HCT116 (cell line): ENCODE results near the gene TBK1. TPM values are rescaled to one million over a fixed set of nuclear protein-coding genes. Genes with fewer than 3 reads are reported as not detected.

Experiments used
- ATAC-seq: fragments of 200-7000 bp; cut with Tn5 transposase; 2 replicates; pipeline ENCODE4 v1.9.1; 2020; ENCODE audit warnings: mild to moderate bottlenecking, moderate library complexity
- BruUV-seq: library from RNA; stranded (reverse); fragments of 400-500 nt; replicated peaks from 2 replicates; lab custom pipeline; 2021; lab: Mats Ljungman, UMichigan
- CTCF ChIA-PET: fragments of 300-600 bp; sonication (Branson Sonifier 250); formaldehyde crosslinking; loops from one replicate; lab custom pipeline; 2021; ENCODE audit warnings: antibody characterized with exemption; lab: Charles Lee
- POLR2A ChIA-PET: fragments of 300-600, 350-600 bp; sonication (Branson Sonifier 250); formaldehyde crosslinking; loops from one replicate; lab custom pipeline; 2021; ENCODE audit warnings: antibody characterized with exemption; lab: Charles Lee
- RAD21 ChIA-PET, 2 experiments: fragments of 300-600 bp; sonication (Branson Sonifier 250); formaldehyde crosslinking; loops; one replicate each; lab custom pipeline; 2023; ENCODE audit warnings: low total read pairs in 2 of 2; ENCODE audit not compliant: uncharacterized antibody in 2 of 2, unreplicated experiment in 2 of 2, low non-redundant PET in 1 of 2; lab: Charles Lee
- DNase-seq: peaks from one replicate; pipeline ENCODE4 v3.0.0-alpha.2; 2010; ENCODE audit warnings: low read depth, low spot score
- H2AFZ ChIP-seq: fragments of 200-600 bp; shearing (Covaris generic), sonication (generic); 2 replicates; pipeline ENCODE4 v1.6.1; 2017; ENCODE audit warnings: low read depth, mixed run types, mixed read lengths, antibody characterized with exemption, low read length; ENCODE audit not compliant: poor library complexity, severe bottlenecking
- H3K27ac ChIP-seq: 2 replicates; pipeline ENCODE4 v1.5.1; 2012; ENCODE audit warnings: low read depth, low read length
- H3K27me3 ChIP-seq: fragments of 200-600 bp; sonication (generic); 2 replicates; pipeline ENCODE4 v1.6.1; 2016; ENCODE audit warnings: mixed run types, low read length, mixed read lengths; ENCODE audit not compliant: insufficient read depth
- H3K36me3 ChIP-seq, 2 experiments: fragments of 200-500 bp in 1 of 2; fragments of 200-600 bp in 1 of 2; sonication (Bioruptor generic) in 1 of 2; sonication (generic) in 1 of 2; 2 replicates each; pipeline versions ENCODE4 v1.5.1 to v1.6.1; 2014 to 2016; ENCODE audit warnings: low read length in 2 of 2, inconsistent platforms in 1 of 2, mixed read lengths in 1 of 2, mixed run types in 1 of 2; ENCODE audit not compliant: insufficient read depth in 2 of 2, control insufficient read depth in 1 of 2
- H3K4me1 ChIP-seq, 2 experiments: fragments of 200-600 bp in 1 of 2; sonication (generic) in 1 of 2; 2 replicates each; pipeline versions ENCODE4 v1.5.1 to v1.6.1; 2012 to 2017; ENCODE audit warnings: low read length in 2 of 2, inconsistent platforms in 1 of 2, mild to moderate bottlenecking in 1 of 2, mixed read lengths in 1 of 2, mixed run types in 1 of 2, moderate library complexity in 1 of 2; ENCODE audit not compliant: insufficient read depth in 2 of 2, control insufficient read depth in 1 of 2
- H3K4me2 ChIP-seq: fragments of 200-600 bp; sonication (generic); 2 replicates; pipeline ENCODE4 v1.6.1; 2017; ENCODE audit warnings: mixed run types, low read length, mixed read lengths
- H3K4me3 ChIP-seq, 2 experiments: fragments of 200-600 bp in 1 of 2; sonication (generic) in 1 of 2; replicated peaks in 1 of 2; 2 replicates each; pipeline ENCODE4 v1.5.1; 2011 to 2016; ENCODE audit warnings: low read length in 2 of 2, control low read depth in 1 of 2, low read depth in 1 of 2, mild to moderate bottlenecking in 1 of 2, mixed read lengths in 1 of 2, mixed run types in 1 of 2
- H3K79me2 ChIP-seq: fragments of 200-600 bp; sonication (generic); 2 replicates; pipeline ENCODE4 v1.6.1; 2017; ENCODE audit warnings: mild to moderate bottlenecking, mixed run types, low read length, moderate library complexity, mixed read lengths; ENCODE audit not compliant: insufficient read depth
- H3K9ac ChIP-seq: fragments of 200-600 bp; sonication (generic); 2 replicates; pipeline ENCODE4 v1.6.1; 2016; ENCODE audit warnings: low read length, mixed read lengths
- H3K9me2 ChIP-seq: fragments of 200-600 bp; sonication (generic), shearing (Covaris generic); 2 replicates; pipeline ENCODE4 v1.6.1; 2017; ENCODE audit warnings: mixed run types, mild to moderate bottlenecking, moderate library complexity; ENCODE audit not compliant: insufficient read depth
- H3K9me3 ChIP-seq, 2 experiments: fragments of 200-500 bp in 1 of 2; fragments of 200-600 bp in 1 of 2; sonication (Bioruptor generic) in 1 of 2; sonication (generic) in 1 of 2; 2 replicates each; pipeline ENCODE4 v1.6.1; 2014 to 2017; ENCODE audit warnings: low read length in 2 of 2, mixed read lengths in 2 of 2, inconsistent platforms in 1 of 2, low read depth in 1 of 2, mild to moderate bottlenecking in 1 of 2, mixed run types in 1 of 2, moderate library complexity in 1 of 2; ENCODE audit not compliant: control insufficient read depth in 1 of 2, insufficient read depth in 1 of 2
- H4K20me1 ChIP-seq: fragments of 200-600 bp; sonication (generic), shearing (Covaris generic); 2 replicates; pipeline ENCODE4 v1.6.1; 2017; ENCODE audit warnings: mixed run types, mild to moderate bottlenecking, moderate library complexity; ENCODE audit not compliant: insufficient read depth
- ATF3 ChIP-seq: IDR thresholded peaks from 2 replicates; pipeline ENCODE4 v1.6.1; 2012
- CBX3 ChIP-seq: IDR thresholded peaks from 2 replicates; pipeline ENCODE4 v1.6.1; 2012; ENCODE audit warnings: low read depth
- CEBPB ChIP-seq: IDR thresholded peaks from 2 replicates; pipeline ENCODE4 v1.6.1; 2012; ENCODE audit warnings: low read depth
- EGR1 ChIP-seq: IDR thresholded peaks from 2 replicates; pipeline ENCODE4 v1.6.1; 2012; ENCODE audit warnings: low read depth
- ELF1 ChIP-seq: IDR thresholded peaks from 2 replicates; pipeline ENCODE4 v1.6.1; 2012; ENCODE audit warnings: low read depth, borderline replicate concordance
- EZH2 ChIP-seq: fragments of 200-600 bp; sonication (generic); IDR thresholded peaks from 2 replicates; pipeline ENCODE4 v1.6.1; 2017; ENCODE audit warnings: antibody characterized with exemption, mixed run types
- EZH2phosphoT487 ChIP-seq: fragments of 200-600 bp; IDR thresholded peaks from 2 replicates; pipeline ENCODE4 v1.6.1; 2018; ENCODE audit warnings: antibody characterized with exemption, borderline replicate concordance
- FOSL1 ChIP-seq: IDR thresholded peaks from 2 replicates; pipeline ENCODE4 v1.6.1; 2012; ENCODE audit warnings: low read depth
- JUND ChIP-seq: IDR thresholded peaks from 2 replicates; pipeline ENCODE4 v1.6.1; 2012
- MAX ChIP-seq: IDR thresholded peaks from 2 replicates; pipeline ENCODE4 v1.6.1; 2012
- POLR2A ChIP-seq: IDR thresholded peaks from 2 replicates; pipeline ENCODE4 v1.7.0; 2011; ENCODE audit warnings: borderline replicate concordance; ENCODE audit not compliant: insufficient read depth, insufficient read length; ENCODE audit errors: extremely low read depth
- POLR2AphosphoS5 ChIP-seq: IDR thresholded peaks from 2 replicates; pipeline ENCODE4 v1.6.1; 2011; ENCODE audit warnings: mild to moderate bottlenecking, low read depth, low read length, moderate library complexity
- RAD21 ChIP-seq: IDR thresholded peaks from 2 replicates; pipeline ENCODE4 v1.6.1; 2012; ENCODE audit warnings: low read depth, mild to moderate bottlenecking
- SP1 ChIP-seq: IDR thresholded peaks from 2 replicates; pipeline ENCODE4 v1.6.1; 2012; ENCODE audit warnings: low read depth
- SRF ChIP-seq: IDR thresholded peaks from 2 replicates; pipeline ENCODE4 v1.6.1; 2012; ENCODE audit warnings: low read depth
- YY1 ChIP-seq: IDR thresholded peaks from 2 replicates; pipeline ENCODE4 v1.6.1; 2011; ENCODE audit warnings: low read length, low read depth, moderate library complexity, mild to moderate bottlenecking; ENCODE audit not compliant: insufficient replicate concordance; ENCODE audit errors: extremely low read depth
- ZBTB33 ChIP-seq: IDR thresholded peaks from 2 replicates; pipeline ENCODE4 v1.6.1; 2011; ENCODE audit warnings: mild to moderate bottlenecking, low read length, moderate library complexity; ENCODE audit not compliant: insufficient replicate concordance; ENCODE audit errors: extremely low read depth
- ZNF274 ChIP-seq: fragments of 200-500 bp; sonication (Bioruptor generic); IDR thresholded peaks from 2 replicates; pipeline ENCODE4 v1.6.1; 2014; ENCODE audit warnings: mild to moderate bottlenecking, low read depth, low read length, inconsistent platforms
- intact Hi-C: fragments of 100-400 bp; cut with micrococcal nuclease; formaldehyde crosslinking; loops from 2 replicates; pipeline ENCODE4 v1.10.0; 2022
- total RNA-seq: library from RNA; stranded (reverse); gene quantifications from one replicate; pipeline ENCODE4 v1.2.1, GENCODE V29; 2021; ENCODE audit not compliant: unreplicated experiment

The TBK1 gene
- total RNA-seq, 1 experiment from 2014 or later, result 27.0 TPM

GRCh38 chr12:64445490-64445889, 6.4 kb upstream of the TBK1 start:
- CTCF ChIA-PET, result no interaction called here
- Histone ChIP-seq H3K27ac (no peak overlapping the region), H3K9me3 (no peaks in the 10 kb centered on the region), H3K4me3 (no peak overlapping the region), H3K36me3 (peaks cover 38 to 42% of the 10 kb centered on the region in 2 experiments), H3K27me3 (no peaks in the 10 kb centered on the region), H4K20me1 (no peaks in the 10 kb centered on the region), H3K79me2 (peaks cover 4% of the 10 kb centered on the region), H3K4me1 (peaks cover 0 to 4% of the 10 kb centered on the region in 2 experiments; a peak in 3 of 4 replicates), H3K9me2 (no peaks in the 10 kb centered on the region), H3K4me2 (no peak overlapping the region), H2AFZ (no peak overlapping the region), H3K9ac (no peak overlapping the region)
- POLR2A ChIA-PET, result no interaction called here
- BruUV-seq, result no TSS peak
- DNase-seq (no peak), ATAC-seq (no peak)
- intact Hi-C loops, result loop anchor here (5.0 kb wide), 1 partner anchor 33 kb away; no protein-coding TSS in a partner anchor
- RAD21 ChIA-PET, result no interaction called here
- no peak for TF ChIP-seq EGR1
- TF ChIP-seq ZBTB33, result no peak
- no peak for TF ChIP-seq POLR2A
- no peak for TF ChIP-seq CBX3
- no peak for TF ChIP-seq RAD21
- no peak for TF ChIP-seq ELF1
- no peak for TF ChIP-seq ATF3
- TF ChIP-seq EZH2, result no peak
- TF ChIP-seq JUND, result no peak
- TF ChIP-seq SP1, result no peak
- TF ChIP-seq ZNF274, result no peak
- TF ChIP-seq MAX, result no peak
- no peak for TF ChIP-seq EZH2phosphoT487
- TF ChIP-seq FOSL1, result no peak
- TF ChIP-seq SRF, result no peak
- no peak for TF ChIP-seq POLR2AphosphoS5
- no peak for TF ChIP-seq YY1
- no peak for TF ChIP-seq CEBPB
